IPS-20b (cell line): ENCODE data around the gene CALHM4.

Source experiments
- H3K27ac ChIP-seq: one replicate; pipeline ENCODE4 v1.5.1; 2013; ENCODE audit warnings: low read length
- H3K27me3 ChIP-seq: 2 replicates; pipeline ENCODE4 v1.6.1; 2013; ENCODE audit warnings: mild to moderate bottlenecking, low read length, inconsistent platforms; ENCODE audit not compliant: insufficient read depth
- H3K36me3 ChIP-seq: 2 replicates; pipeline ENCODE4 v1.6.1; 2013; ENCODE audit warnings: low read depth, mild to moderate bottlenecking, inconsistent platforms, low read length, moderate library complexity; ENCODE audit not compliant: insufficient read depth
- H3K4me1 ChIP-seq: 2 replicates; pipeline ENCODE4 v1.6.1; 2013; ENCODE audit warnings: mild to moderate bottlenecking, control low read depth, inconsistent platforms, low read length, moderate library complexity; ENCODE audit not compliant: insufficient read depth
- H3K4me3 ChIP-seq: 2 replicates; pipeline ENCODE4 v1.5.1; 2013; ENCODE audit warnings: mild to moderate bottlenecking, low read length, inconsistent platforms
- H3K9ac ChIP-seq: 2 replicates; pipeline ENCODE4 v1.6.1; 2013; ENCODE audit warnings: low read depth, mild to moderate bottlenecking, inconsistent platforms, low read length, moderate library complexity
- H3K9me3 ChIP-seq: 2 replicates; pipeline ENCODE4 v1.6.1; 2013; ENCODE audit warnings: mild to moderate bottlenecking, low read depth, low read length, inconsistent platforms; ENCODE audit not compliant: insufficient read depth

CALHM4 gene

DNA sequence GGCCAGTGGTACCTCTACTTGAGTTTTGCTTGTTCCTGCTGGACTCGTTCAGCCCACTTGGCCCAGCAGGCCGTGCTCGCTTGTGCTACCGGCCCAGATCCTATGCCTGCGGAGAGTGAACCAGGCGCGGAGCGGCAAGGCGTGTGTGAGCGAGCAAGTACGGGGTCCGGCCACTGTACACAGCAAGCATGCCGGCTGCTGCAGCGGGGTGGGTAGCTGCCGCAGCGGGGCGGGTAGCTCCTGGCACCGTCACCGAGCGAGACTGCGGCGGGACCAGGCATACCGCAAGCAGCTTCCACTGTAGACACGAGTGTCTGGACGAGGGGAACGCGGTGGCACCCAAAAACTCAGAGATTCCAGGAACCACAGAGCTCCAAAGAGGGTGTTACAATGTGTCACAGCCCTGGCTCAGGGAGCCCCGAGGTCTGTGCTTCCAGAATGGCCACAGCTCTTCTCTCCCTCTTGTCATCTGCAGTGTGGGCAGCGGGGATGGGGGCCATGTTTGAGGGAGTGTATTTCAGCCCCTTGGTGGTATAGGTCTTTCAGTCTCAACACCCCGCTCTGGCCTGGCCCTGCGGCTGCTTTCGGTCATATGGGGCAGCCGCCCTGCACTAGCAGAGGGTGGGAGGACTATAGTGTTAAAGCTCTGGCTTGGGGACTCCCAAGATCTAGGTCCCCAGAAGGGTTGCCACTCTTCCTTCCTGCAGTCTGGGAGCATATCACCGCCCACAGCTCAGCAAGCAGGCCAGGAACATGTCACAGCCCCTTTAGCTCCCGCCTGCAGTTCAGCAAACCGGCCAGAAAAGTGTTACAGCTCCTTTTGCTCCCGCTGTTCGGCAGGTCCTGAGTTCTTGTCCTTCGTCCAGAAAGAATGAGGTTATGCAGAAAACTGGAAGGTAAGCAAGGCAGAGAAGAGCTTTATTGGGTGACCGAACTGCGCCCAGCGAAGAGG, 11.6 kb downstream of the CALHM4 start:
- no peaks in the 10 kb centered on the region for H3K9me3 ChIP-seq
- H3K4me1 ChIP-seq = no peaks in the 10 kb centered on the region; the same call in 1 of the 2 replicates
- no peak overlapping the region for H3K27ac ChIP-seq
- H3K36me3 ChIP-seq = no peaks in the 10 kb centered on the region
- H3K4me3 ChIP-seq = no peak overlapping the region
- no peak overlapping the region for H3K9ac ChIP-seq
- H3K27me3 ChIP-seq = no peaks in the 10 kb centered on the region

DNA sequence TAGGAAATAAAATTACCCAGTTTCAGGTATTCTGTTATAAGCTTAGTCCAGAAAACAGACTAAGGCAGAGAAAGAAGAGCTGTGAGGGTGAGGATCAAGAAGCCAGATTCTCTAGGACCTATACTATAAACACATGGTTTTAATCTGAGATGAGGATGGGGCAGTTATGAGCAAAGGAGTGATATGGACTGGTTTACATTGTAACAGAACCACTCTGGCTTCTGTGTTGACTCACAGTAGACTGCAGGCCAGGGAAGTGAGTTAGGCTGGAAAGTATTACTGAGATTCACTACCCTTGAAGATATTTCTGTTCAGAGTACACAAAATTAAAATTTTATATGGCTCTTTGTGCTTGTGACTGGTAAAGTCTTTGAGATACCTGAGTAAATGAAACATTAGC, 14.6 kb downstream of the CALHM4 start:
- Histone ChIP-seq H3K9ac (no peak overlapping the region), H3K4me1 (peaks cover 7% of the 10 kb centered on the region), H3K9me3 (no peaks in the 10 kb centered on the region), H3K36me3 (no peaks in the 10 kb centered on the region), H3K27ac (no peak overlapping the region), H3K27me3 (no peaks in the 10 kb centered on the region), H3K4me3 (no peak overlapping the region)

DNA sequence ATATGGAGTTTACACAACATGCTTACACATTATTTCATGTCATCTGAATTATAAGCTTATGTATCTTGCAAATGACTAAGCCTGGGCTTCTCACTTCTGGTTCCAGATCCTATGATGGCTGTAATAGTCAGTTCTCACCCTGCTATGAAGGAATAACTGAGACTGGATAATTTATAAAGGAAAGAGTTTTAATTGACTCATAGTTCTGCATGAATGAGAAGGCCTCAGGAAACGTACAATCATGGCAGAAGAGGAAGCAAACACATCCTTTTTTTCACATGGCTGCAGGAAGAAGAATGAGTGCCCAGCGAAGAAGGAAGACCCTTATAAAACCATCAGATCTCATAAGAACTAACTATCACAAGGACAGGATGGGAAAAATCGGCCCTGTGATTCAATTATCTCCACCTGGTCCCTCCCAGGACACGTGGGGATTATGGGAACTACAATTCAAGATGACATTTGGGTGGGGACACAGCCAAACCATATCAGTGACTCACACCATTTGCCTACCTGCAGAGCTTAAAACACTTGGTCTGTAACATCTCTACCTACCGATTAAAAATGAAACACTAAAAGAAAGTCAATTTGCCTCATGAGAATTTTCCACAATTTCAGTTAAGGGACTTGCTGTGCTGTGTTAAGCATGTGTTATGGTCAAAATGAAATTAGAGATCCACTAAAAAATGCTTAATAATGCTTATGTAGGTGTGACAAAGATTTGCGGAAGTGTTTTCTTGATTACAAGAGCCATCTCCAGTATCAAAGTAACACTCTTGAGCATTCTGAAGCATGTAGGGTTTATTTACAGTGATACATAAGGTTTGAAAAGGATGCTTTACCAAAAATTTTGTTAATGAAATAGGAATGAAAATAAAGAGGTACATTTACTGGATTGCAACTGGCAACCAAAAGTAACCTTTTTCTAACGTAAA, 15.5 kb downstream of the CALHM4 start:
- no peak overlapping the region for H3K9ac ChIP-seq

DNA sequence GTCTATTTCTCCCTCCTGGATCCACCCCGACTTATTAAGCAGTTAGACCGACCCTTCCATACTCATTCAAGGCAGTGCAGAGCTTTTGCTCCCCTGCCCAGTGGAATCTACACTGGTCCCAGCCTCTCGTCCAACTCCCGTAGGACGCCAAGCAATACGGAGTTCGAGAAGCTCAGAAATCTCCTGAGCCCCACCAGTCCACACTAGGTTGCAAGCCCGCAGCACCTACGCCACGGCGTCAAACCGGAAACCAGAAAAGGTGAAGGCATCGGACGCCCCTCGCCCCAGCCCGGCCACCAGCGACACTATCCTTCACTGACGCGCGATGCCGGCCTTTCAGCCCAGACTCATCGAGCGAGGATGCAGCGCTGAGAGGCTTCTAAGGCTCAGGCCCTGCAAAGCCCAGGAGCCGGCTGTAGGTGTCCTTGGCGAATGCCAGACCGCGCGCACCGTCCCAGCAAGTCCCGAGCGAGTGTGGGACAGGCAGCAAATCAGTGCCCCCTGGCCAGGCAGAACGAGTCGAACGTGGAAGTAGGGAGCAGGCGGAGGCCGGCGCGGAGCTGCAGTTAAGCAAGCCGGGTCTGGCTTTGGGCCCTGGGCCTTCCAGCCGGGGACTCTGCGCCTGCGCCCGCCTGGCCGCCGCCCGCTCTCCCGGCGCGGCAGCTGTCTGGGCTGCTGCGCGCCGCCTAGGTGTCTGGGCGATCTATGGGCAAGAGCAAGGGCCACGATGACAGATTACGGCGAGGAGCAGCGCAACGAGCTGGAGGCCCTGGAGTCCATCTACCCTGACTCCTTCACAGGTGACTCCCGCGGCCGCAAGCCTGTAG, 17.5 kb downstream of the CALHM4 start, which contains the start of gene RWDD1:
TSS of gene RWDD1 (plus strand) at position 649 of the 827 bp plus-strand sequence. CDS start at position 728, 79 bp downstream.
- Histone ChIP-seq H3K9ac (peak within 1 kb of the TSS; percentile 94), H3K27ac (peak within 1 kb of the TSS; percentile 50), H3K27me3 (no peaks in the 10 kb centered on the region)

More for the DNA sequence above, 15.5 kb downstream of the CALHM4 start:
- Histone ChIP-seq H3K9me3 (no peaks in the 10 kb centered on the region), H3K27me3 (no peaks in the 10 kb centered on the region), H3K36me3 (no peaks in the 10 kb centered on the region), H3K4me1 (peaks cover 7% of the 10 kb centered on the region), H3K27ac (no peak overlapping the region), H3K4me3 (0 out of 2 replicates have a peak overlapping the region, but pooled peaks have one; percentile 98)

DNA sequence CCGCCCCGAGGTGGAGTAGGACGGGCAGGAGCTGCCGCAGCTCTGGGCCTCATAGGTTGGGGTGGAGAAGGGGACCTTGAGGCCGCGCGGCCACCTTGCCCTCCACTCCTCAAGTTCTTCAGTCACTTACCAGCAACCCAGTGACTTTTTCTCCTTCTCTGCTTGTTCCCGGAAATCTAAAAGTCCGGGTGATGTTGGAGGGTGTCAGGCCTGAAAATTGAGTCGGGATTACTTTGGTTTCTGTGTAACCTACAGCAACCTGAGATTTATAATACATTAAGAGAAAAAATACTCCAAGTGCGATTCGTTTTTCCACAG, 18.1 kb downstream of the CALHM4 start:
- no peak overlapping the region for H3K27ac ChIP-seq
- H3K4me1 ChIP-seq = peaks cover 7% of the 10 kb centered on the region
- H3K9ac ChIP-seq = peak overlapping the region; percentile 93
- H3K4me3 ChIP-seq = peak overlapping the region; percentile 98
- H3K36me3 ChIP-seq = peaks cover 13% of the 10 kb centered on the region
- H3K27me3 ChIP-seq = no peaks in the 10 kb centered on the region
- no peaks in the 10 kb centered on the region for H3K9me3 ChIP-seq

More for the DNA sequence above, 17.5 kb downstream of the CALHM4 start, which contains the start of gene RWDD1:
- Histone ChIP-seq H3K9me3 (no peaks in the 10 kb centered on the region), H3K36me3 (peaks cover 7% of the 10 kb centered on the region), H3K4me1 (peaks cover 7% of the 10 kb centered on the region), H3K4me3 (peak within 1 kb of the TSS; percentile 98)

DNA sequence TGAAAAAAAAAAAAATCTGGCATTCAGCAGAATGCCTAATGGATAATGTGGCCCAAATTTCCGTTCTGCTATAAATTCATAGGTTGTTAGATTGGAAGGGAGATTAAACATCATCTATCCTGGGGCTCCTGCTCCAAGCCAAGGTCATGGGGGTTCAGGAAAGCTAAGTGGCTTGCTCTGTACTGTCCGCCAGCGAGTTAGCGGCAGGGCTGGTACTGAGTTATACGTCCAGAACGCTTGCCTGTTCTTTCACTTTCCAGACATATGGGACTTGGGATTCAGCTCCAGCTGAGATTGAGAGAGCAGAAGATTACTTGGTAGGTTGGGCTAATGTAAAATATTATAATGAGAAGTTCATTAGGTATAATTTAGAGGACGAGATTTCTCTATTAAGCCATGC, 18.6 kb downstream of the CALHM4 start:
- peak overlapping the region; percentile 98 for H3K4me3 ChIP-seq
- H3K9me3 ChIP-seq = no peaks in the 10 kb centered on the region
- H3K9ac ChIP-seq = peak overlapping the region; percentile 93
- H3K27me3 ChIP-seq = no peaks in the 10 kb centered on the region
- H3K27ac ChIP-seq = no peak overlapping the region
- H3K36me3 ChIP-seq = peaks cover 18% of the 10 kb centered on the region
- H3K4me1 ChIP-seq = peaks cover 7% of the 10 kb centered on the region

DNA sequence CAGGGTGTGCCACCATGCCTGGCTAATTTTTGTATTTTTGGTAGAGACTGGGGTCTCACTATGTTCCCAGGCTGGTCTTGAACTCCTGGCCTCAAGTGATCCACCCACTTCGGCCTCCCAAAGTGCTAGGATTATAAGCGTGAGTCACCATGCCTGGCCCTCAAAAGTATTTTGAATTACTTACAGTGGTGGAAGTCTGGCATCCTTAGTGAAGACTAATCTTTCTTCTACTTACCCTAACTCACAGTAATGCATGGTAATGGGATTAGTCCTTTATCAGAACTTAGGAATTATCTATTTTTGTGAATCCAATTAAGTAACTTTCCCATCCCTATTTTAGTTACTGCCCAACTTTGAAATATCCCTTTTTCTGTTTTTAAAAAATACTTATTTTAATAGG, 21.7 kb downstream of the CALHM4 start:
- Histone ChIP-seq H3K27me3 (no peaks in the 10 kb centered on the region), H3K9ac (no peak overlapping the region), H3K4me3 (no peak overlapping the region), H3K27ac (no peak overlapping the region), H3K9me3 (no peaks in the 10 kb centered on the region), H3K4me1 (peaks cover 7% of the 10 kb centered on the region), H3K36me3 (peaks cover 19% of the 10 kb centered on the region)

DNA sequence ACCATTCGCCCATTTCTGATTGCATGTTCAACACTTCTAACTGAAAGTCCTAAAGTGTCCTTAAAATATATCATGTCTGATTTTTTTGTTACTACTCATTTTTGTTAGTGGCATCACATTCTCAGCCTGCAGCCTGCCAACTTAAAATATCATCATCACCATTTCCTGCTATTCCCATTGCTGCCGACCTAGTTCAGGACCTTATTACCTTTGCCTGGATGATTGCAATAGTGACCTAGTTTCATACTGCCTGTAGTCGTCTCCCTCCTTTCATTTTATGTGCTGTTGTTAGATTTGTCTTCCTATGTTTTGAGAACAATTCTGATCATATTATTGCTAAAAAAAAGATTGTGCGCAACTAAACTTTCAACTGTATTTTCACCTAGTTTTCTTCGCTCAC, 23.9 kb downstream of the CALHM4 start:
- no peaks in the 10 kb centered on the region for H3K27me3 ChIP-seq
- H3K4me1 ChIP-seq = peaks cover 4% of the 10 kb centered on the region
- H3K4me3 ChIP-seq = no peak overlapping the region
- no peak overlapping the region for H3K9ac ChIP-seq
- no peaks in the 10 kb centered on the region for H3K9me3 ChIP-seq
- H3K27ac ChIP-seq = no peak overlapping the region
- peaks cover 34% of the 10 kb centered on the region for H3K36me3 ChIP-seq

DNA sequence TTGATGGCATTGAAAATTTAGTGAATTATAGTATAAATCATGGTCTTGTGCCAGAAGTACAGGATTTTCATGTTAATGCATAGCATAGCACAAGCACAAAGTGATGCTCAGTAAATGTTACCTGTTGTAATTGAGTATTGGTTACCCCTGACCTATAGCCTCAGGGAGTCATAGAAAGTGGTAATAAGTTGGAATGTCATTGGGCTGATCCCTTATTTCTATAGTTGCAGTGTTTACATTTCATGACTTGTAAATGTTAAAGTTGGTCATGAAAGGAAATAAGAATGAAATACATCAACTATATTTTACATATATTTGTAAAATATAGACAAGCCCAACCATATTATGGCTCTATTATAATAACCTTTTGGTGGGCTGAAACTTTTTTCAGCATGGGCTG, 24.8 kb downstream of the CALHM4 start:
- H3K9ac ChIP-seq = no peak overlapping the region

DNA sequence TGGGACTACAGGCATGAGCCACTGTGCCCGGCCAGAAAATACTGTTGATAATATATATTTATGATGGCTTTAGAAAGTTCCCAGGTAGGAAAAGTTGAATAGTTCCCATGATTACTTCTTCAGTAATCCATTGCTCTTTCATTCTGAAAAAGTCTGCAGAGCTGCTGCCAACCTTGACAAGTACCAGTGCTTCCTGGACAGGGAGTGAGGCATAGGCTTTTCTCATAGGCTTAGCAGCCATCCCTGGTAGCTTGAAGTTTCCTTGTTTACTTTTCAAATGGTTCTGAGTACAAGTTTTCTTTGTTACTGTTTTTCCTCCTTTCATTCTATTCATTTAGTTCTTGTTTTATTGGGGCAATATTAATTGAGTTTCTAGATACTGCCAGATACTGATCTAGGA, 25.6 kb downstream of the CALHM4 start:
- Histone ChIP-seq H3K27me3 (no peaks in the 10 kb centered on the region), H3K9me3 (no peaks in the 10 kb centered on the region), H3K4me3 (no peak overlapping the region), H3K36me3 (peaks cover 38% of the 10 kb centered on the region), H3K27ac (no peak overlapping the region), H3K4me1 (no peaks in the 10 kb centered on the region), H3K9ac (no peak overlapping the region)

More for the DNA sequence above, 24.8 kb downstream of the CALHM4 start:
- Histone ChIP-seq H3K36me3 (peaks cover 38% of the 10 kb centered on the region), H3K9me3 (no peaks in the 10 kb centered on the region), H3K27ac (no peak overlapping the region), H3K4me3 (no peak overlapping the region), H3K4me1 (no peaks in the 10 kb centered on the region), H3K27me3 (no peaks in the 10 kb centered on the region)

DNA sequence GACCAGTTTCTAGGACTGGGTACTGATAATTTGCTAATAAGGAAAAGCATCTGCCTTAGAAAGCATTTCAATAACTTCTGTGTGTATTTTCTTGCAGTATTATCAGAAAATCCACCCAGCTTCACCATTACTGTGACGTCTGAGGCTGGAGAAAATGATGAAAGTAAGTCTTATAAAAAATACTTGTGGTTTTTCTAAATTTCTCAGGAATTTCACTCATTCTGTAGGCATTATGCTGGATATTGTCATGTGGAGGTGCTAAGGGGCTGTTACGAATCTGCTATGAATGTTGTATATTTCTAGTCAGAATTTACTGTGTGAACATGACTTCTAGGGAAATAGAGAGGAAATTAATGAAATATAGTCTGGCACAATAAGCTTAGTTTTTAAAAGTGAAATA, 26.6 kb downstream of the CALHM4 start:
- Histone ChIP-seq H3K36me3 (peaks cover 42% of the 10 kb centered on the region), H3K27ac (no peak overlapping the region), H3K9ac (no peak overlapping the region)

More for the DNA sequence above, 26.6 kb downstream of the CALHM4 start:
- H3K9me3 ChIP-seq = no peaks in the 10 kb centered on the region
- H3K4me3 ChIP-seq = no peak overlapping the region
- no peaks in the 10 kb centered on the region for H3K4me1 ChIP-seq
- no peaks in the 10 kb centered on the region for H3K27me3 ChIP-seq
